Urothelium cell line (cell line): Measurements from ENCODE around the gene POLR2H.

Experiments
- DNase-seq: peaks from one replicate; pipeline ENCODE4 v3.0.0; 2011; ENCODE audit warnings: low spot score, mixed read lengths
- FAIRE-seq: peaks from 2 replicates; lab custom pipeline; 2011; peaks lifted over from hg19 to GRCh38; lab: Jason Lieb, UNC

Gene POLR2H

GRCh38 chr3:184384856-184385422 is 23.4 kb downstream of the POLR2H start:
- FAIRE-seq (no peak), DNase-seq (no peak)

- no peak for DNase-seq
- FAIRE-seq: peak; percentile 27
Measured at GRCh38 chr3:184386047-184386806, 24.7 kb downstream of the POLR2H start.

DNA sequence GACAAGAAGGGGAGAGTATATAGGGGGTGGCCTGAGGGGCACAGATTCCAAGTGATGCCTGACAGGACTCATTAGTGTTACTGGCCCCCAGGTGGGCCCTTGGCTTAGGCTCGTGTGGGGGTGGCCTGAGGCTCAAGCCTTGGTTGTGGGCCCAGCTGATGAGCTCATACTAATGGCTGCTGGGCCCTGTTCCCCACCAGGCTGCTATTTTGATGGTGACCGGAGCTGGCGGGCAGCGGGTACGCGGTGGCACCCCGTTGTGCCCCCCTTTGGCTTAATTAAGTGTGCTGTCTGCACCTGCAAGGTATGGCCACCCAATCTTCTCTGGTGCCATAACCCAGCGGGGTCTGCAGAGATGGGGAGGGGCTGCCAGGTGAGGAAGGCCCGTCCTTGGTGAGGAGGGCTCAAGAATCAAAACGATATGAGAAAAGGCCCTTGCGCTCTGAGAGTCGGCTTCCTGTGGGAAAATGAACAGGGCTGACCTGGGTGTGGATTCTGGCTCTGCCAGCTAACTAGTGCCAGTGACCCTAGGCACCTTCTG is 25.7 kb downstream of the POLR2H start:
- FAIRE-seq (no peak), DNase-seq (no peak)

DNA sequence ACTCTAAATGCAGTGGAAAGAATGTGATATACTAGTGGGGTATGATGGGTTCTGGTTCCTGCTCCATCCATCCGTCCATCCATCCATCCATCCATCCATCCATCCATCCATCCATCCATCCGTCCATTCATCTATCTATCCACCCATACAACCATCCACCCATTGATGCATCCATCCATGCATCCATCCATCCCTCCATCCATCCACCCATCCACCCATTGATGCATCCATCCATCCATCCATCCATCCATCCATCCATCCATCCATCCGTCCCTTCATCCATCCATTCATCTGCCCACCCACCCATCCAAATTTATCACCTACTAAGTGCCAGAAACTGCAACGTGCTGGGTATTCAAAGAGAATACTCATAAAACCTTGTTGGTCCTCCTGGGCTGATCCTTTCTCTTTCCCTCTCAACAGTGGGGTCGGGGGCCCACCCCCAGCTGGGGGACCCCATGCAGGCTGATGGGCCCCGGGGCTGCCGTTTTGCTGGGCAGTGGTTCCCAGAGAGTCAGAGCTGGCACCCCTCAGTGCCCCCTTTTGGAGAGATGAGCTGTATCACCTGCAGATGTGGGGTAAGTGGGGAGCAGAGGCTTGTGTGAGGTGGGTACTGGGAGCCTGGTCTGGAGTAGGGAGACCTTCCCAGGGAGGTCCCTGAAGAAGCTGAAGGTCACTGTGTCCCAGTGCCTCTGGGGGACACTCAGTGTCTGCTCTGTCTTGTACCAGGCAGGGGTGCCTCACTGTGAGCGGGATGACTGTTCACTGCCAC is 26.8 kb downstream of the POLR2H start:
- DNase-seq (no peak), FAIRE-seq (peak; percentile 68)

DNA sequence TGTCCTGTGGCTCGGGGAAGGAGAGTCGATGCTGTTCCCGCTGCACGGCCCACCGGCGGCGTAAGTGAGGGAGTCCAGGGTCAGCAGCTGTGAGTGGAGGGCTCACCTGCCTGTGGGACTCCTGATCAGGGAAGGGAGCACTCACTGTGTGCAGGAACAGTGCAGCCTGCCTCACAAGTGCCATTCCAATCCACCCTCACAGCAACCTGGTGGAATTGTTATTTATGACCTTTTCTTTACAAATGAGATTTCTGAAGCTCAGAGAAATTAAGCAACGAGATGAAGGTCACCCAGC is 27.4 kb downstream of the POLR2H start:
- FAIRE-seq (no peak), DNase-seq (no peak)

GRCh38 chr3:184389384-184389783 is 27.9 kb downstream of the POLR2H start:
- DNase-seq: no peak
- FAIRE-seq: no peak

- no peak for DNase-seq
- no peak for FAIRE-seq
Measured at GRCh38 chr3:184389935-184390528, 28.5 kb downstream of the POLR2H start.

DNA sequence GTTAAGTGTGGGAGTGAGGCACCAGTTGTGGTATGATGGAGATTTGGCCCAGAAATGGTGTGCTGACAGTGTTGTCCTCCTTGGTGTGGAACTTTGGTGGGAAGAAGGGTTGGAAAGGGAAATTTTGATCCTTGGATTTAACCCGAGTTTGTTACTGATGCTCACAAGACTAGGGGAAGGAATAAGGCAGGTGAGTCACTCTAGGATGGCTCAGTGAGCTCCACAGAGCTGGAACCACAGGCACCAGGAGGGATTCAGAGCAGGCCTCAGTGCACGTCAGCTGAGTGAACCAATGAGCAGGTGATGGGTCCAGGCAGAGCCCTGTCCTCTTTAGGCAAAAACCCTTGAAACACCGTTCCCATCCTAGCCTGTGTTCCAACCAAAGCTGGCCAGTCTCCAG is 29.8 kb downstream of the POLR2H start:
- no peak for FAIRE-seq
- DNase-seq: no peak

- FAIRE-seq (no peak), DNase-seq (no peak)
Measured at GRCh38 chr3:184395320-184395660, 33.8 kb downstream of the POLR2H start.

GRCh38 chr3:184399410-184399809 is 37.9 kb downstream of the POLR2H start:
- FAIRE-seq: no peak
- DNase-seq: peak; percentile 79

DNA sequence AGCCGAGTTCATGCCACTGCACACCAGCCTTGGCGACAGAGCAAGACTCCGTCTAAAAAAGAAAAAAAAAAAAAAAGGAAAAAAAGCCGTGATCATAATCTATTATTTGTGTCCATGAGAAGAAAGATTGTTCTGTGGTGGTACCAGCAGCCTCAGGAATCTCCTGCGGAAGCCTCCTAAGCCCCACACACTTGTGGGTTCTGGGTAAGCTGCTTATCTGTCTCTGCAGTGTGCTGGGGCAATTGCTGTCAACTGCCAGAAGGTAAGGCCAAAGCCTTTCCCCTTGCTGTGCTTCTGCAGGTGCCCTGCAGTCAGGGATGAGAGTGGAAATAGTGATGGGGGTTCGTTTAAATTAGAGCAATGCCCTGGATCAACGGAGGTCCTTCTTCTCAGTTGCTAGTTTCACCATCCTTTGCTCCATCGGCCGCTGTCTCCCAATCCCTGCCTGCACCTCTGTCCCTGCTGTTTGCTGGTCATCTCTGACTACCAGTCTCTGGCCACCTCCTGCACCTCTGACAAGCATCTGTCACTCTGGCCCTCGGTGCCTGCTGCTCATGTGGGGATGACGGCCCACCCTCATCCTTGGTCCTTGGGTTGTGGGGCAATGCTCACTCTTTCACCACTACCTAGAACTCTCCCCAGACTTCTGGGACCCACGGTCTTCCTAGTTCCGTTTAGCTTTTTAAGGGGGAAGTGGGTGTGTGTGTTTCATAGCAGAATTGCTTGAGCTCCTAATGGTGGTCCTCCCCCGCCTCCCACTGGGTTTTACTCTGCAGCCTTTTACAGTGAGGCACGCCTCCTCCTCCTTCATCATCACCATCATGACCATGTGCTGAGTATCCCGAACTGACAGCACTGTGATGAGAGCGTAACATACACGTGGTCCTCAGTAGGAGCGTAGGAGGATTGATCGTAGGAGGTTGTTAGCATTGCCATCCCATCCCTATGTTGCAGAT is 43.8 kb downstream of the POLR2H start:
- no peak for DNase-seq
- FAIRE-seq: peak; percentile 20

GRCh38 chr3:184409331-184409926 is 47.9 kb downstream of the POLR2H start:
- DNase-seq: no peak
- FAIRE-seq: no peak

DNA sequence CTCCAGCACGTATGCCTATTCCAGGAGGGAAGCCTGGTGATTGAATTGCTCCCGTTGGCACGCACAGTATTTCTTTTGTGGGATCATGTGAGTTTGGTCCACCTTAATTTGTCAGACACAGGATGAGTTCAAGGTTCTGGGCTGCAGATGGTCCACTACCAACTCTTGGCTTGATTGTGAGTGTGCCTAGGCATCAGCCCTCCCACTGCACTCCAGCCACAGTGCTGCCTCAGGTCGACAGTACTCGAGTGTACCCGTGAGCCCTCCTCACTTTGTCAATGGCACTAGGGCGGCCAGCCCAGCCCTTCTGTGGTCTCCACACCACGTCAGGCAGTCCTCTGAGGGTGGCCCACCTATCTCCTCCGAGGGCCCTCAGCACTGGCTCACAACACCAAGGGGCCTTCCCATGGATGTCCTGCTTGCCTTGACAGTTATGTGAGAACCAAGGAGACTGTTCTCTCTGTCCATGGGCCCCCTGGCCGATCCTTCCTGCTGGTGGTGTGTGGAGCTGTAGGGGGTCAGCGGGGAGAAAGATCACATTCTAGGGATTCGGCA is 48.5 kb downstream of the POLR2H start:
- DNase-seq: no peak
- FAIRE-seq: no peak

DNA sequence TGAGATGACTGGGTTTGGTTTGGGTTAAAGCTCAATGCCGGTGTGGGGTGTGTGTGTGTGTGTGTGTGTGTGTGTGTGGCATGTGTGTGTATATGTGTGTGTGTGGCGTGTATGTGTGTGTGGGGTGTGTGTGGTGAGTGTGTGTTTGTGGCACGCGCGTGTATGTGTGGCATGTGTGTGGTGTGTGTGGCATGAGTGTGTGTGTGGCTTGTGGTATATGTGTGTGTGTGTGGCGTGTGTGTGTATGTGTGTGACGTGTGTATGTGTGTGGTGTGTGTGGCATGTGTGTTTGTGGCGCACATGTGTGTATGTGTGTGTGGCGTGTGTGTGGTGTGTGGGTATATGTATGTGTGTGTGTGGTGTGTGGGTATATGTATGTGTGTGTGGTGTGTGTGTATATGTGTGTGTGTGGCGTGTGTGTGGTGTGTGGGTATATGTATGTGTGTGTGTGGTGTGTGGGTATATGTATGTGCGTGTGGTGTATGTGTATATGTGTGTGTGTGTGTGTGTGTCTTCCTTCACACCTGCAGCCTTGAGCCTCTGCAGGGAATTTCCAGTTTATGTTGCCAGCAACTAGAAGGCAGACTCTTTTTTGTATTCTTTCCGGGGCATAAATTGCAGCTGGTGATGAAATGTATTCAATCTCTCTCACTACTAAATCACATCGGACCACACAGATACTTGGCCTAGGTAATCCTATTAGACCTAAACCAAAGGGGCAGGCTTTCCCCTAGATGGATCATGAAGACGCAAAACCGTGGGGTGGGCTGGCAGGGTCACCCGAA is 53.1 kb downstream of the POLR2H start:
- DNase-seq: no peak
- peak; percentile 100 for FAIRE-seq

- DNase-seq (no peak), FAIRE-seq (no peak)
Measured at GRCh38 chr3:184415203-184415490, 53.6 kb downstream of the POLR2H start.

DNA sequence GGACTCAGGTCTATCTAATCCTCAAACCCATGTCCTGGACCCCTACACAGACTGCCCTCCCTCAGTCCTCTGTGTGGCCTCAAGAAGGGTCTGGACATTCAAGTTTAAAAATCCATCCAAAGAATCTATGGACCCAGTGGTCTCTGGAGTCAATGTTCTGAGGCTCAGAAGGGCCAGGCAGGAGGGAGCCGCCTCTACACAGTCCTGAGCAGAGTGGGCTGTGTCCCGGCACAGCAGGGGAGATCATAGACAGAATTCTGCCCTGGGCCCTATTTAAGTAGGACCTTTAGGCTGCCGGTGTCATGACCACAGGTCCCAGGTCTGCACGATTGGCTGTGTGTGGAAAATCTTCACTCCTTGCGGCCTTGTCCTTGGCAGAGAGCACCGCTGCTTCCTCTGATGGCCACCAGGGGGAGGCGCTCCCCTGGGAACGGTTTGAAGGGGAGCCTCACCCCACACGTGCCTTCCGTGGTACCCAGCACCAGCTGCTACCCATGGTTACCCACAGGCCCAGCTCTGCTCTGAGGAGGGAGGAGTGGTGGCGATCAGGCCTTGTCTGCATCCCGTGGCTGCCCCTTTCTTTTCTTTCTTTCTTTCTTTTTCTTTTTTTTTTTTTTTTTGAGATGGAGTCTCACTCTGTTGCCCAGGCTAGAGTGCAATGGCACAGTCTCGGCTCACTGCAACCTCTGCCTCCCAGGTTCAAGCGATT is 56.3 kb downstream of the POLR2H start:
- FAIRE-seq: no peak
- DNase-seq: peak; percentile 79
